ENCODE results near the gene XXYLT1.

Gene XXYLT1

DNA sequence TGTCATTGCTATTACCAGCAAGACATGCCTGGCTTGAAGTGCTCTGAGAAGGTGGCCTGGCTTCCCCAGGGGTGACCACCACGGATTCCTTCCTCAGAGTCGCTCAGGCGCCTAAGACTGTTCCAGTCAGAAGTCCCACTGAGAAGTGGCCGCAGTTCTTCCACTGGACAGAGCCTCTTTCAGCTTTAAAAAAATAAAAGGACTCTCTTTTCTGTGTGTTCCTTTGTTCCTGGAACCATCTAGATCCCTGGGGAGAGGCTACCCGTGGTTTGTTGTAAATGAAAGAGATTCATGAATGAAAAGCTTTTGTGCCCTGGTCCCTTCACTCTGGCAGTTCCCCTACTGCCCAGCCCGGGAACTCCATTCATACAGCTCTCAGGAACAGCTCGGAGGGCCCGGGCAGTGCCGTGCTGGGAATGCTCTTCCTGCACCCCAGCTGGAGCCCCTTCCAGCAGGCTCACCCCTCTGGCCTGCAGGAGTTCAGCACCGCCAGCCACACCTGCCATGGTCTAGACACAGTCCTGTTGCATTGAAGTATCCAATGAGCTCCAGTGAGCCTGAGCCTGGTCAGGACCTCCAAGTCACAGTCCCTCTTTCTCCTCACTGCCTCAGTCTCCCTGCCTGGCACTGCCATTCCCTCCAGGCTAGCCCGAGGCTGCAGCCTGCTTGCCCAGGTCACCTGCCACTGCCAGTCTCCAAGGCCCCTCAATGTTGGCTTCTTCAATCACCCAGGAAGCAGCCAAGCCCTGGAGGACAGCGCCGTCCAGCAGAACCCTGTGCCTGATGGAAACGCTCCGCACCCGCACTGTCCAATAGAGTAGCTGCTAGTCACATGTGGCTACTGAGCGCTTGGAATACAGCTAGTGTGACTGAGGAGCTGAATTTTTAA, 75.4 kb downstream of the XXYLT1 start:
- peak; percentile 20 for ATAC-seq
- TF ChIP-seq ARNTL (CRISPR knock-in tag; IDR thresholded peaks at IDR 0.05; ENCODE audit: borderline replicate concordance, low read depth) (no peak), ZFP30 (CRISPR knock-in tag; IDR thresholded peaks at IDR 0.05) (no peak), BACH2 (CRISPR knock-in tag; IDR thresholded peaks at IDR 0.05; ENCODE audit: borderline replicate concordance) (no peak), TCF4 (CRISPR knock-in tag; IDR thresholded peaks at IDR 0.05; ENCODE audit: borderline replicate concordance) (no peak), CSDC2 (CRISPR knock-in tag; IDR thresholded peaks at IDR 0.05) (no peak), ZNF565 (CRISPR knock-in tag; conservative IDR thresholded peaks at IDR 0.05; ENCODE audit: low read depth) (no peak), RARB (CRISPR knock-in tag; IDR thresholded peaks at IDR 0.05) (no peak), ZC3H10 (CRISPR knock-in tag; IDR thresholded peaks at IDR 0.05) (no peak), TOX (CRISPR knock-in tag; IDR thresholded peaks at IDR 0.05; ENCODE audit: borderline replicate concordance) (no peak), ZNF70 (CRISPR knock-in tag; IDR thresholded peaks at IDR 0.05) (no peak), GLIS3 (CRISPR knock-in tag; IDR thresholded peaks at IDR 0.05) (no peak), SNAI2 (CRISPR knock-in tag; IDR thresholded peaks at IDR 0.05) (no peak), ZFP3 (CRISPR knock-in tag; IDR thresholded peaks at IDR 0.05) (no peak), PPARA (CRISPR knock-in tag; IDR thresholded peaks at IDR 0.05; ENCODE audit: borderline replicate concordance) (no peak)
- TF ChIP-seq, protein P1, sequence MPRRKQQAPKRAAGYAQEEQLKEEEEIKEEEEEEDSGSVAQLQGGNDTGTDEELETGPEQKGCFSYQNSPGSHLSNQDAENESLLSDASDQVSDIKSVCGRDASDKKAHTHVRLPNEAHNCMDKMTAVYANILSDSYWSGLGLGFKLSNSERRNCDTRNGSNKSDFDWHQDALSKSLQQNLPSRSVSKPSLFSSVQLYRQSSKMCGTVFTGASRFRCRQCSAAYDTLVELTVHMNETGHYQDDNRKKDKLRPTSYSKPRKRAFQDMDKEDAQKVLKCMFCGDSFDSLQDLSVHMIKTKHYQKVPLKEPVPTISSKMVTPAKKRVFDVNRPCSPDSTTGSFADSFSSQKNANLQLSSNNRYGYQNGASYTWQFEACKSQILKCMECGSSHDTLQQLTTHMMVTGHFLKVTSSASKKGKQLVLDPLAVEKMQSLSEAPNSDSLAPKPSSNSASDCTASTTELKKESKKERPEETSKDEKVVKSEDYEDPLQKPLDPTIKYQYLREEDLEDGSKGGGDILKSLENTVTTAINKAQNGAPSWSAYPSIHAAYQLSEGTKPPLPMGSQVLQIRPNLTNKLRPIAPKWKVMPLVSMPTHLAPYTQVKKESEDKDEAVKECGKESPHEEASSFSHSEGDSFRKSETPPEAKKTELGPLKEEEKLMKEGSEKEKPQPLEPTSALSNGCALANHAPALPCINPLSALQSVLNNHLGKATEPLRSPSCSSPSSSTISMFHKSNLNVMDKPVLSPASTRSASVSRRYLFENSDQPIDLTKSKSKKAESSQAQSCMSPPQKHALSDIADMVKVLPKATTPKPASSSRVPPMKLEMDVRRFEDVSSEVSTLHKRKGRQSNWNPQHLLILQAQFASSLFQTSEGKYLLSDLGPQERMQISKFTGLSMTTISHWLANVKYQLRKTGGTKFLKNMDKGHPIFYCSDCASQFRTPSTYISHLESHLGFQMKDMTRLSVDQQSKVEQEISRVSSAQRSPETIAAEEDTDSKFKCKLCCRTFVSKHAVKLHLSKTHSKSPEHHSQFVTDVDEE (CRISPR knock-in tag; IDR thresholded peaks at IDR 0.05): no peak
- TF ChIP-seq, protein P2, sequence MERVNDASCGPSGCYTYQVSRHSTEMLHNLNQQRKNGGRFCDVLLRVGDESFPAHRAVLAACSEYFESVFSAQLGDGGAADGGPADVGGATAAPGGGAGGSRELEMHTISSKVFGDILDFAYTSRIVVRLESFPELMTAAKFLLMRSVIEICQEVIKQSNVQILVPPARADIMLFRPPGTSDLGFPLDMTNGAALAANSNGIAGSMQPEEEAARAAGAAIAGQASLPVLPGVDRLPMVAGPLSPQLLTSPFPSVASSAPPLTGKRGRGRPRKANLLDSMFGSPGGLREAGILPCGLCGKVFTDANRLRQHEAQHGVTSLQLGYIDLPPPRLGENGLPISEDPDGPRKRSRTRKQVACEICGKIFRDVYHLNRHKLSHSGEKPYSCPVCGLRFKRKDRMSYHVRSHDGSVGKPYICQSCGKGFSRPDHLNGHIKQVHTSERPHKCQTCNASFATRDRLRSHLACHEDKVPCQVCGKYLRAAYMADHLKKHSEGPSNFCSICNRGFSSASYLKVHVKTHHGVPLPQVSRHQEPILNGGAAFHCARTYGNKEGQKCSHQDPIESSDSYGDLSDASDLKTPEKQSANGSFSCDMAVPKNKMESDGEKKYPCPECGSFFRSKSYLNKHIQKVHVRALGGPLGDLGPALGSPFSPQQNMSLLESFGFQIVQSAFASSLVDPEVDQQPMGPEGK (CRISPR knock-in tag; IDR thresholded peaks at IDR 0.05; ENCODE audit: borderline replicate concordance): no peak
- TF ChIP-seq, protein P3, sequence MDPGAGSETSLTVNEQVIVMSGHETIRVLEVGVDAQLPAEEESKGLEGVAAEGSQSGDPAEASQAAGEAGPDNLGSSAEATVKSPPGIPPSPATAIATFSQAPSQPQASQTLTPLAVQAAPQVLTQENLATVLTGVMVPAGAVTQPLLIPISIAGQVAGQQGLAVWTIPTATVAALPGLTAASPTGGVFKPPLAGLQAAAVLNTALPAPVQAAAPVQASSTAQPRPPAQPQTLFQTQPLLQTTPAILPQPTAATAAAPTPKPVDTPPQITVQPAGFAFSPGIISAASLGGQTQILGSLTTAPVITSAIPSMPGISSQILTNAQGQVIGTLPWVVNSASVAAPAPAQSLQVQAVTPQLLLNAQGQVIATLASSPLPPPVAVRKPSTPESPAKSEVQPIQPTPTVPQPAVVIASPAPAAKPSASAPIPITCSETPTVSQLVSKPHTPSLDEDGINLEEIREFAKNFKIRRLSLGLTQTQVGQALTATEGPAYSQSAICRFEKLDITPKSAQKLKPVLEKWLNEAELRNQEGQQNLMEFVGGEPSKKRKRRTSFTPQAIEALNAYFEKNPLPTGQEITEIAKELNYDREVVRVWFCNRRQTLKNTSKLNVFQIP (CRISPR knock-in tag; IDR thresholded peaks at IDR 0.05; ENCODE audit: borderline replicate concordance, low read depth): no peak
- TF ChIP-seq, protein P4, sequence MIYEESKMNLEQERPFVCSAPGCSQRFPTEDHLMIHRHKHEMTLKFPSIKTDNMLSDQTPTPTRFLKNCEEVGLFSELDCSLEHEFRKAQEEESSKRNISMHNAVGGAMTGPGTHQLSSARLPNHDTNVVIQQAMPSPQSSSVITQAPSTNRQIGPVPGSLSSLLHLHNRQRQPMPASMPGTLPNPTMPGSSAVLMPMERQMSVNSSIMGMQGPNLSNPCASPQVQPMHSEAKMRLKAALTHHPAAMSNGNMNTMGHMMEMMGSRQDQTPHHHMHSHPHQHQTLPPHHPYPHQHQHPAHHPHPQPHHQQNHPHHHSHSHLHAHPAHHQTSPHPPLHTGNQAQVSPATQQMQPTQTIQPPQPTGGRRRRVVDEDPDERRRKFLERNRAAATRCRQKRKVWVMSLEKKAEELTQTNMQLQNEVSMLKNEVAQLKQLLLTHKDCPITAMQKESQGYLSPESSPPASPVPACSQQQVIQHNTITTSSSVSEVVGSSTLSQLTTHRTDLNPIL (CRISPR knock-in tag; IDR thresholded peaks at IDR 0.05; ENCODE audit: low read depth): no peak

DNA sequence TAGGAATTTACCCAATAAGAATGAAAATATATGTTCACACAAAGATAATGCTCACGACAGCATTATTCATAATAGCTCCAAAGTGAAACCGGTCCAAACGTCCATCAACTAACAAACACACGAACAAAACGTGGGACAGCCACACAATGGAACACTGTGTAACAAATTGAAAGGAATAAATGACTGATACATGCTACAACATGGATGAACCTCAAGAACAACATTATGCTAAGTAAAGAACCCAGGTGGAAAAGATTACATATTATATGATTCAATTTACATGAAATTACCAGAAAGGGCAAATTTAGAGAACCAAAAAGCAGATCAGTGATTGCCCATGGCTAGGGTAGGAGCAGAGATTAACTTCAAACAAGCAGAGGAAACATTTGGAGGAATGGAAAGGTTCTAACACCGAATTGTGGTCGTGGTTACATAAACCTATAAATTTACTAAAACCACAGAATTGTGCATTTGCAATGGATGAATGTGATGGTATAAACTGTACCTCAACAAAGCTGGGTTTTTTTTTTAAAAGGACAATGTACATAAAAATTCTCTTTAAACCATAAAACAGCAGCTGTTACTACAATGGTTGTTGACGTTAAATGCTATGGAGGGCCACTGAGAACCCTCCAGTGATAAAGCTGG, 76.3 kb downstream of the XXYLT1 start:
- TF ChIP-seq, protein P4 (CRISPR knock-in tag; IDR thresholded peaks at IDR 0.05; ENCODE audit: low read depth): no peak
- TF ChIP-seq CSDC2 (CRISPR knock-in tag; IDR thresholded peaks at IDR 0.05): no peak
- no peak for TF ChIP-seq ZNF70 (CRISPR knock-in tag; IDR thresholded peaks at IDR 0.05)
- no peak for TF ChIP-seq ZC3H10 (CRISPR knock-in tag; IDR thresholded peaks at IDR 0.05)
- TF ChIP-seq TCF4 (CRISPR knock-in tag; IDR thresholded peaks at IDR 0.05; ENCODE audit: borderline replicate concordance): no peak
- no peak for TF ChIP-seq RARB (CRISPR knock-in tag; IDR thresholded peaks at IDR 0.05)
- no peak for TF ChIP-seq SNAI2 (CRISPR knock-in tag; IDR thresholded peaks at IDR 0.05)
- TF ChIP-seq BACH2 (CRISPR knock-in tag; IDR thresholded peaks at IDR 0.05; ENCODE audit: borderline replicate concordance): no peak
- ATAC-seq: no peak

DNA sequence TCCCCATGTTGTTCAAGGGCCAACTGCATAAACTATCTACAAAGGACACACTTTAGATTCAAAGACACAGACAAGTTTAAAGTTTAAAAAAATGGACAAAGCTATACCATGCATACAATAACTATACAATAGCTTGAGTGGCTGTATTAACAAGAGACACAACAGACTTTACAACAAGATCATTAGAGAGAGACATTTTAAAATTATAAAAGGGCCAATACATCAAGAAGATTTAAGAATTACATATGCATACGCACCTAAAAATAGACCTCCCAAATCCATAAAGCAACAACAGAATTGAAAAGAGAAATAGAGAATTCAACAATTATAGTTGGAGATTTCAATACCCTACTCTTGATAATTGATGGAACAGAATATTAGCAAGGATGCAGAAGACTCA, 79.4 kb downstream of the XXYLT1 start:
- no peak for ATAC-seq
- no peak for TF ChIP-seq ZC3H10 (CRISPR knock-in tag; IDR thresholded peaks at IDR 0.05)
- no peak for TF ChIP-seq ZNF565 (CRISPR knock-in tag; conservative IDR thresholded peaks at IDR 0.05; ENCODE audit: low read depth)
- TF ChIP-seq TOX (CRISPR knock-in tag; IDR thresholded peaks at IDR 0.05; ENCODE audit: borderline replicate concordance): no peak
- no peak for TF ChIP-seq BACH2 (CRISPR knock-in tag; IDR thresholded peaks at IDR 0.05; ENCODE audit: borderline replicate concordance)
- TF ChIP-seq GLIS3 (CRISPR knock-in tag; IDR thresholded peaks at IDR 0.05): no peak
- no peak for TF ChIP-seq ZFP30 (CRISPR knock-in tag; IDR thresholded peaks at IDR 0.05)
- TF ChIP-seq ESRRG (CRISPR knock-in tag; IDR thresholded peaks at IDR 0.05): no peak
- TF ChIP-seq SNAI2 (CRISPR knock-in tag; IDR thresholded peaks at IDR 0.05): no peak
- TF ChIP-seq PPARA (CRISPR knock-in tag; IDR thresholded peaks at IDR 0.05; ENCODE audit: borderline replicate concordance): no peak
- TF ChIP-seq RARB (CRISPR knock-in tag; IDR thresholded peaks at IDR 0.05): no peak
- TF ChIP-seq, protein P5, sequence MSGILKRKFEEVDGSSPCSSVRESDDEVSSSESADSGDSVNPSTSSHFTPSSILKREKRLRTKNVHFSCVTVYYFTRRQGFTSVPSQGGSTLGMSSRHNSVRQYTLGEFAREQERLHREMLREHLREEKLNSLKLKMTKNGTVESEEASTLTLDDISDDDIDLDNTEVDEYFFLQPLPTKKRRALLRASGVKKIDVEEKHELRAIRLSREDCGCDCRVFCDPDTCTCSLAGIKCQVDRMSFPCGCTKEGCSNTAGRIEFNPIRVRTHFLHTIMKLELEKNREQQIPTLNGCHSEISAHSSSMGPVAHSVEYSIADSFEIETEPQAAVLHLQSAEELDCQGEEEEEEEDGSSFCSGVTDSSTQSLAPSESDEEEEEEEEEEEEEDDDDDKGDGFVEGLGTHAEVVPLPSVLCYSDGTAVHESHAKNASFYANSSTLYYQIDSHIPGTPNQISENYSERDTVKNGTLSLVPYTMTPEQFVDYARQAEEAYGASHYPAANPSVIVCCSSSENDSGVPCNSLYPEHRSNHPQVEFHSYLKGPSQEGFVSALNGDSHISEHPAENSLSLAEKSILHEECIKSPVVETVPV (CRISPR knock-in tag; IDR thresholded peaks at IDR 0.05): no peak
- TF ChIP-seq, protein P3 (CRISPR knock-in tag; IDR thresholded peaks at IDR 0.05; ENCODE audit: borderline replicate concordance, low read depth): no peak
- TF ChIP-seq ARNTL (CRISPR knock-in tag; IDR thresholded peaks at IDR 0.05; ENCODE audit: borderline replicate concordance, low read depth): no peak
- no peak for TF ChIP-seq ZNF70 (CRISPR knock-in tag; IDR thresholded peaks at IDR 0.05)
